NB4 (cell line): ENCODE results near the gene KCNIP4.

Source experiments
- DNase-seq: peaks from one replicate; pipeline ENCODE4 v3.0.0; 2010; ENCODE audit warnings: low read depth
- H3K4me3 ChIP-seq: one replicate; pipeline ENCODE4 v1.5.1; 2011; ENCODE audit warnings: mild to moderate bottlenecking, low read depth, low read length, moderate library complexity
- MYC ChIP-seq: IDR thresholded peaks from 2 replicates; pipeline ENCODE4 v1.6.1; 2011; ENCODE audit warnings: low read depth, low read length
- POLR2A ChIP-seq: IDR thresholded peaks from 2 replicates; pipeline ENCODE4 v1.6.1; 2011; ENCODE audit warnings: mild to moderate bottlenecking; ENCODE audit not compliant: insufficient read length; ENCODE audit errors: extremely low read depth
- TF ChIP-seq, protein P1 (sequence below): IDR thresholded peaks from 2 replicates; pipeline ENCODE4 v1.6.1; 2011; ENCODE audit warnings: low read depth, low read length
- TF ChIP-seq, protein P2 (sequence below): IDR thresholded peaks from one replicate; pipeline ENCODE4 v1.5.1; 2012; ENCODE audit warnings: low read depth, low read length

The KCNIP4 gene

DNA sequence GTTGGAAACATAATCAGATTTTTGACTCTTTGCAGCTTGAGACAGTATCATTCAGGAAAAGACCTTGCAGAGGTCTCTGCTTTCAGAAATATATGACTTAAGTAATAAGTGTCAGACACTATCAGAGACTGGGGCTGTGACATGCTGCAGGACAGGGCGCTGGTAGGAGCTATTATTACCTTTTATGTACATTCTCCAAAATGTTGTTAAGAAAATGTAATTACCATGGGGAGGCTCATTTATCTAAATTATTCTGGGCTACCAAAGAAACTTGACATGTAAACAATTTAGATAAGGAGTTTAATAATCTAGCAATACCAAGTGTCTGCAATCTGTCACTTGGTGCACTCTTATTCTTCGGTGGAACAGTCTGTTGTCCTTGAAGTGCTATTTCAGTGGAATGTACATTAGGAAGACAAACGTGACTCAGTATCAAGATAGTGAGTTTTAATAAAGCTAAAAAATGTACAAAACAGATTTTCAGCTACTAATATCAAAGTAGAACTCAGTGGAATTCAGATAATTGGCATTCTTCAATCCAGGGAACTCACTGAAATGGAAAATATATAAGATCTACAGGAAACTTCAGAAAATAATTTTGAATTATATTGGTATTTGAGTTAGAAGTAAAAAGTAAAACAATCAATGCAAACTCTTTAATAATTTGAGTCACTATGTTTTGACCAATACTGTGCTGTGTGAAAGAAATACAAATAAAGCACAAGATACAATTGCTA lies 214.5 kb downstream of the KCNIP4 start:
- no peak overlapping the region for H3K4me3 ChIP-seq
- no peak for DNase-seq
- TF ChIP-seq POLR2A: no peak
- TF ChIP-seq, protein P1, sequence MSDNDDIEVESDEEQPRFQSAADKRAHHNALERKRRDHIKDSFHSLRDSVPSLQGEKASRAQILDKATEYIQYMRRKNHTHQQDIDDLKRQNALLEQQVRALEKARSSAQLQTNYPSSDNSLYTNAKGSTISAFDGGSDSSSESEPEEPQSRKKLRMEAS: no peak
- no peak for TF ChIP-seq MYC
- TF ChIP-seq, protein P2, sequence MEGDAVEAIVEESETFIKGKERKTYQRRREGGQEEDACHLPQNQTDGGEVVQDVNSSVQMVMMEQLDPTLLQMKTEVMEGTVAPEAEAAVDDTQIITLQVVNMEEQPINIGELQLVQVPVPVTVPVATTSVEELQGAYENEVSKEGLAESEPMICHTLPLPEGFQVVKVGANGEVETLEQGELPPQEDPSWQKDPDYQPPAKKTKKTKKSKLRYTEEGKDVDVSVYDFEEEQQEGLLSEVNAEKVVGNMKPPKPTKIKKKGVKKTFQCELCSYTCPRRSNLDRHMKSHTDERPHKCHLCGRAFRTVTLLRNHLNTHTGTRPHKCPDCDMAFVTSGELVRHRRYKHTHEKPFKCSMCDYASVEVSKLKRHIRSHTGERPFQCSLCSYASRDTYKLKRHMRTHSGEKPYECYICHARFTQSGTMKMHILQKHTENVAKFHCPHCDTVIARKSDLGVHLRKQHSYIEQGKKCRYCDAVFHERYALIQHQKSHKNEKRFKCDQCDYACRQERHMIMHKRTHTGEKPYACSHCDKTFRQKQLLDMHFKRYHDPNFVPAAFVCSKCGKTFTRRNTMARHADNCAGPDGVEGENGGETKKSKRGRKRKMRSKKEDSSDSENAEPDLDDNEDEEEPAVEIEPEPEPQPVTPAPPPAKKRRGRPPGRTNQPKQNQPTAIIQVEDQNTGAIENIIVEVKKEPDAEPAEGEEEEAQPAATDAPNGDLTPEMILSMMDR: no peak

DNA sequence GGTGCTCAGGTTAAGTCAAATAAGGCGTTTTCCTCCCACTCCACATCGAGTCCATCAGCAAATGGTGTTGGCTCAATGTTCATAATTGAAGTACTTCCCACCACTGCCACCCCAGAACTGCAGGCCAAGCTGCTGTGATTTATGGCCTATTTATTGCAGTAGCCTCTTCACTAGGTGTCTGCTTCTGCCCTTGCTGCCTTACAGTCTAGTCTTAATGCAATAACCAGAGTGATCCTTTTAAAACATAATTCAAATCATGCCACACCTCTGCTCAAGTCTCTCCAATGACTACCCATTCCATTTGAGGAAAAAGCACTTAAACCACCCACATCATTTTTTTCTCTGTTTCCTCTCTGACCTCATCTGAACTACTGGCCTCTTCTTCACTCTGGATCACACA lies 220.3 kb downstream of the KCNIP4 start:
- no peak overlapping the region for H3K4me3 ChIP-seq
- TF ChIP-seq, protein P1: no peak
- TF ChIP-seq, protein P2: no peak
- TF ChIP-seq MYC (no peak), POLR2A (no peak)
- no peak for DNase-seq

DNA sequence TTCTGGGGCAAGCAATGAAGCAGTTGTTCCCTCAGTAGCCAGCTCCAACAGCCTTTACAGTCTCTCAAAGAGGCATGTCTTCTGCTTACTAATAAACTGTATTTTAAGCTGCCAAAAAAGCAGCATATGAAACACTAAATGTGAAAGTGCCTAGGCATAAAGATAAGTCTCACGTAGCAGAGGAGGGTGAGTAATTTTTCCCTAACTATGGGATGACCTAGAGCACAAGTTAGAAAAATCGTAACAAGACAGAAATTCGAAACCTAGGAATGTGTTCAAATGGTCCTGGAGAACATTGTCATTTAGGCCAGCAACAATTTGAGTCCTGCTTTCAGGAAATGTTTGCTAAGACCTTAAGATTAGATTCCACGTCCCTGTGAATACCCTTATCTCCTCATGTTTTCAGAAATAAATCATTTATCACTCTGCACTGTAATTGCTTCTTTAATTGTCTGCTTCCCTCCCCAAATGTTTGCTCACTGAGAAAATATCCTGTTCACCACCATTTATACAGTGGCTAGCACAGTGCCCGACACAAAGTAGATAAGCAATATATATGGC lies 222.2 kb downstream of the KCNIP4 start:
- DNase-seq: no peak
- TF ChIP-seq, protein P2: no peak
- H3K4me3 ChIP-seq: no peak overlapping the region

DNA sequence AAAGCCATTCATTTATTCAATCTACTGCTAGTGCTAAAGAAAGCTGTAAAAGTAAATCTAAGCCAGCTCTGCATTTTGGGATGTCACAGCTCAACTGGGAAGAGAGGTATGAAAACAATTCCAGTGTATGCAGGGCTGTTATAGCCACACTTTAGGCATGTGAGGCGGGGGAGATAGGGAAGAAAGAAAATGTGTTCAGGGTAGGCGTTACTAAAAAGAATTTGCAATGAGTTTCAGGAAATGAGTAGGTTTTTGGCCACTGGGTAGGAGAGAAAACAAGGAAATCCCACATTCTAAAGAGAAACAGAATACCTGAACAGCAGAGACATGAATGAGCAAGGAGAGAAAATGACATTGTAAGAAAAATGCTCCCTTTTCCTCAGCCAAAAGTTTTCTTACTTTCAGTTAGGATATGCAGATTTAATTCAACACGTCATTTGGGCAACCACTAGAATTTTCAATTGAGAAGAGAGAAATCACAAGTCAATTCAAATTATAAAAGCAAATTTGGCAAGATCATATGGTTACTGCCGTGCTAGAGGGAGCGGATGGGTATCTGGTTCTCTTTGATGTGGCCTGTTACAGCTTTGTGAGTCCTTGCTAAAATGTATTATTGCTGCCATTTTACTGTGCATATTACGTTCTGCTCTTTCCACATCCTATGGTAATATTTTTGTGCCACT lies 226.3 kb downstream of the KCNIP4 start:
- TF ChIP-seq, protein P2: no peak
- TF ChIP-seq POLR2A (no peak), MYC (no peak)
- TF ChIP-seq, protein P1: no peak
- DNase-seq: no peak
- H3K4me3 ChIP-seq: no peak overlapping the region

DNA sequence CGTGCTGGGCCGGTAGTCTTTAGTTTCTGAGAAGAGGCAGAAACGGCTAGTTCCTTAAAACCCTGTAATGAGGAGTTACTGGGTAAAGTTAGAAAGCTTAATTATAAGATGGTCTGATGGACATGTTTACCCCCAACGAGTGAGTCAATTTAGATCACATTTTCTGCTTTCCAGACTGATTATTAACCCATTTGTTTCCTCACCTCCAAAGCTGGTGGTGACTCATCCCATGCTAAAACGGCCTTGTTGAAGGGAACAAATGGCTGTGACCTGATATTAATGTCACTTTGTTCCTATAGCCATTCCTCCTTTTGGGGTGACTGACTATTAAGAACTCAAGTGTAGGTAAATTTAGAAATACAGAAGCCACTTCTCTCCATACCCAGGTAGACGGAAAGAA lies 232.0 kb downstream of the KCNIP4 start:
- no peak for DNase-seq
- TF ChIP-seq, protein P2: no peak
- TF ChIP-seq POLR2A (no peak), MYC (no peak)
- TF ChIP-seq, protein P1: no peak
- H3K4me3 ChIP-seq: no peak overlapping the region
